ENCODE measurements around the gene C16orf74. TPM values are rescaled to one million over a fixed set of nuclear protein-coding genes. Genes with fewer than 3 reads are reported as not detected.

The C16orf74 gene
- polyA plus RNA-seq, 1 experiment, result 3.2 TPM

DNA sequence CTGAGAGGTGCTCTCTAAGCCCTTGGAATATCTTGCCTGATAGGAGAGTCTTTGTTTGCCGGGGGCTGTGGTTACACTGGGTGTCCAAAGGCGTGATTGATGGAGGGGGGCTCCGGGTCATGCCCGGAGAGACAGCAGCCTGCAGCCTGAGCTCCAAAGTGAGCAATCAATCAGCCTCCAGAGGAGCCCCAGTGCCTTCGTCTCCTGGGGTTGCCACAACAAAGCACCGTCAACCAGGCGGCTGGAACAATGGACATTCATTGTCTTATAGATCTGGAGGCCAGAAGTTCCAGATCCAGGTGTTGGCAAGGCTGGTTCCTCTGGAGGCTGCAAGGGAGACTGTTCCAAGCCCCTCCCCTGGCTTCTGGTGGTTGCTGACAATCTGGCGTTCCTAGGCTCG lies 38.1 kb downstream of the C16orf74 start:
- no peak overlapping the region for H3K4me3 ChIP-seq (ENCODE audit: low read depth, low read length)
- ChIA-PET POLR2A (no interaction called here), CTCF (no interaction called here)
- H3K9me3 ChIP-seq (ENCODE audit: control insufficient read depth, insufficient read depth, low read length), result peaks cover 12% of the 10 kb centered on the region
- TF ChIP-seq, protein P1, sequence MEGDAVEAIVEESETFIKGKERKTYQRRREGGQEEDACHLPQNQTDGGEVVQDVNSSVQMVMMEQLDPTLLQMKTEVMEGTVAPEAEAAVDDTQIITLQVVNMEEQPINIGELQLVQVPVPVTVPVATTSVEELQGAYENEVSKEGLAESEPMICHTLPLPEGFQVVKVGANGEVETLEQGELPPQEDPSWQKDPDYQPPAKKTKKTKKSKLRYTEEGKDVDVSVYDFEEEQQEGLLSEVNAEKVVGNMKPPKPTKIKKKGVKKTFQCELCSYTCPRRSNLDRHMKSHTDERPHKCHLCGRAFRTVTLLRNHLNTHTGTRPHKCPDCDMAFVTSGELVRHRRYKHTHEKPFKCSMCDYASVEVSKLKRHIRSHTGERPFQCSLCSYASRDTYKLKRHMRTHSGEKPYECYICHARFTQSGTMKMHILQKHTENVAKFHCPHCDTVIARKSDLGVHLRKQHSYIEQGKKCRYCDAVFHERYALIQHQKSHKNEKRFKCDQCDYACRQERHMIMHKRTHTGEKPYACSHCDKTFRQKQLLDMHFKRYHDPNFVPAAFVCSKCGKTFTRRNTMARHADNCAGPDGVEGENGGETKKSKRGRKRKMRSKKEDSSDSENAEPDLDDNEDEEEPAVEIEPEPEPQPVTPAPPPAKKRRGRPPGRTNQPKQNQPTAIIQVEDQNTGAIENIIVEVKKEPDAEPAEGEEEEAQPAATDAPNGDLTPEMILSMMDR (IDR thresholded peaks at IDR 0.05; ENCODE audit: low read depth, low read length), result no peak
- H3K27ac ChIP-seq (ENCODE audit: low read depth, low read length), result no peak overlapping the region
- no peak for DNase-seq (ENCODE audit: low read depth, low spot score)
- no peaks in the 10 kb centered on the region for H3K27me3 ChIP-seq (ENCODE audit: control insufficient read depth, insufficient read depth, low read length)

DNA sequence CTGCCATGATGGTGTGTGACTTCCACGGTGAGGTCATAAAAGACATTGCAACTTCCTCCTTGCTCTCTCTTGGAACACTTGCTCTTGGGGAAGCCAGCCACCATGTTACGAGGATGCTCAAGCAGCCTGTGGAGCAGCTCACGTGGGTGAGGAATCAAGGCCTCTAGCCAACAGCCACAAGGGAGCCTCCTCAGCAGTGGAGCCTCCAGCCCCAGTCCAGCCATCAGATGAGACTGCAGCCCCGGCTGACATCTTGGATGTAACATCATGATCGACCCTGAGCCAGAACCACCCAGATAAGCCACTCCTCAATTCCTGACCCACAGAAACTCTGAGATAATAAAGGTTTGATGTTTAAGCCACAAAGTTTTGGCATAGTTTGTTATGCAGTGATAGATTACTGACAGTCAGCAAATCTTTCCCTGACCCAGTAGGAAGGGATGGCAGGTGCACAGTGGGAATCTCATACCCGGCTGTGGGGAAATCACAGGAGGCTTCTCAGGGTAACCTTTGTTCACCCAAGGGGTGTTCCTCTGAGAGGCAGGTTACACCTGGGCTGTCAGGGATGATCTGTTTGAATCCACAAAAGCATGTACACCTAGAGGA lies 38.8 kb downstream of the C16orf74 start:
- Histone ChIP-seq H3K27ac (ENCODE audit: low read depth, low read length) (no peak overlapping the region), H3K27me3 (ENCODE audit: control insufficient read depth, insufficient read depth, low read length) (no peaks in the 10 kb centered on the region), H3K9me3 (ENCODE audit: control insufficient read depth, insufficient read depth, low read length) (peaks cover 12% of the 10 kb centered on the region), H3K4me3 (ENCODE audit: low read depth, low read length) (no peak overlapping the region)
- ChIA-PET CTCF (no interaction called here), POLR2A (interaction anchor here (0.6 kb wide), 1 partner anchor 18 kb away, joined by 3 read pairs; no protein-coding TSS in a partner anchor)
- no peak for DNase-seq (ENCODE audit: low read depth, low spot score)
- TF ChIP-seq, protein P1 (IDR thresholded peaks at IDR 0.05; ENCODE audit: low read depth, low read length), result no peak

DNA sequence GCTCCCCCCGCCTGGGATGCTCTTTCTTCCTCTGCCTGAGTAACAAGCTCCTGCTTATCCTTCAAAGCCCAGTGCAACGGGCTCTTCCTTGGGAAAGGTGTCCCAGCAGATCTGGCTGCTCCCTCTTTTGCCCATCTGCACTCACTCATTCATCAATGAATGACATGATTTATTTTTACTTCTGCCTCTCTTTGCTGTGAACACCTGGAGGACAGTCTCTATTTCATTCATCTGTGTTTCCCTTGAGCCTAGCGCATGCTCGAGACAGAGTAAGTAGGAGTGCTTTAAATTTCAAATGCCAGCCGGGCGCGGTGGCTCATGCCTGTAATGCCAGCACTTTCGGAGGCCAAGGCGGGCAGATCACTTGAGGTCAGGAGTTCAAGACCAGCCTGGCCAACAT lies 40.2 kb downstream of the C16orf74 start:
- TF ChIP-seq, protein P1 (IDR thresholded peaks at IDR 0.05; ENCODE audit: low read depth, low read length), result no peak
- H3K4me3 ChIP-seq (ENCODE audit: low read depth, low read length), result no peak overlapping the region
- DNase-seq (ENCODE audit: low read depth, low spot score), result no peak
- H3K27ac ChIP-seq (ENCODE audit: low read depth, low read length), result no peak overlapping the region
- ChIA-PET CTCF (no interaction called here), POLR2A (no interaction called here)
- H3K27me3 ChIP-seq (ENCODE audit: control insufficient read depth, insufficient read depth, low read length), result no peaks in the 10 kb centered on the region
- peaks cover 12% of the 10 kb centered on the region for H3K9me3 ChIP-seq (ENCODE audit: control insufficient read depth, insufficient read depth, low read length)

DNA sequence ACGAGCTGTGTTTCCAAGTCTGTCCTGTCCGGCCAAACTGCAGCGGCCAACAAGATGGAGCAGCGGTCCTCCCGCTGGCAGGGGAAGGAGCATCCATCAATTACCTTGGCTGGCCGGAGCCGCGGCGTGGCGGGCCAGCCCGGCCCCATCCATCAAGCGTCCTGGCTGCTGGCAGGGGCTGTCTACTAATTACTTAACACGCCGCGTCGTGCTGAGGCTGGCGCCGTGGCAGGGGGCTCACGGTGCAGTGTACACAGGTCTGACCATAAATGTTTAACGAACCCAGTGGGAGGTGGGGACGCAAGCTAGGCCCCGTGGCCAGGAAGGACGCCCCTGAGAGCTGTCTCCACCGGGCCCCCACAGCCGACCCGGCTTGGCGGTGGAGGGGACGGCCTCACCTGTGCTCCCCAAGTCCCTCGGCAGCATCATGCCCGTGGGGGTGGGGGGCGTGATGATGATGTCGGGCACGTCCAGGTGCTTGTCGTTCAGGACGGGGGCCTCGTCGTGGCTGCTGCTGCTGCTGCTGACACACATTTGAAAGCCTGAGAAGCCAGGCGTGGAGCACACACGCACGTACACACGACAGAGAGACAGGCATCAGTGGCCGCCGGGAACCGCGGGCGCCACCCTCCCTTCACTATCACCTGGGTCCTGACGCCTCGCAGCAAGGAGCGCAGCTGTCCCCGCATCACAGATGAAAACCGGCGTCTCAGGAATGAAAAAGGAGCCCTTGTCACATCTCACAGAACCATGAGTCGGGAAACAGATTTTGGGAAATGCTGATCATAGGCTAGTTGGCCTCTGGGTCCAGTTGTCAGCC lies 40.9 kb downstream of the C16orf74 start:
- CTCF ChIA-PET, result interaction anchor here (2.3 kb wide), 1 partner anchor 7 kb away, joined by 6 read pairs; no protein-coding TSS in a partner anchor
- no peak overlapping the region for H3K27ac ChIP-seq (ENCODE audit: low read depth, low read length)
- no peak overlapping the region for H3K4me3 ChIP-seq (ENCODE audit: low read depth, low read length)
- no peak for DNase-seq (ENCODE audit: low read depth, low spot score)
- H3K9me3 ChIP-seq (ENCODE audit: control insufficient read depth, insufficient read depth, low read length), result peaks cover 12% of the 10 kb centered on the region
- H3K27me3 ChIP-seq (ENCODE audit: control insufficient read depth, insufficient read depth, low read length), result no peaks in the 10 kb centered on the region
- POLR2A ChIA-PET, result no interaction called here
- TF ChIP-seq, protein P1 (IDR thresholded peaks at IDR 0.05; ENCODE audit: low read depth, low read length), result no peak

DNA sequence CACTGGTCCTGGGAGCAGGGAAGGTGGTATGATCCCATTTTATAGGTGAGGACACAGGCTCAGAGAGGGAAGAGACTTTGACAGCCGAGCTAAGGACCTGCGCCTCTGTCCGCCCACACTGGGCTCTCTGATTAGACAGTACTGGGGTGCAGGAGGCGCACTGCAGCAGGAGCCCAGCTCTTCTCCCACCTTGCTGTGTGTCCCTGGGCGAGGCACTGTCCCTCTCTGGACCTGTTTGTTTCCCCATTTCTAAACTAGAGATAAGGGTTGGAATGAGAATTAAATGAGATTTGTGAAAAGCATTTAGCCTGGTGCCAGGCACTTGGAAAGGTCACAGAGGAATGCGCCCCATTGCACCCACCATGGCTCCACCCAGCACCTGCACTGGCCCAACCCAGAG lies 42.6 kb downstream of the C16orf74 start:
- TF ChIP-seq, protein P1 (IDR thresholded peaks at IDR 0.05; ENCODE audit: low read depth, low read length), result no peak
- POLR2A ChIA-PET, result no interaction called here
- H3K27me3 ChIP-seq (ENCODE audit: control insufficient read depth, insufficient read depth, low read length), result no peaks in the 10 kb centered on the region
- H3K9me3 ChIP-seq (ENCODE audit: control insufficient read depth, insufficient read depth, low read length), result peaks cover 12% of the 10 kb centered on the region
- CTCF ChIA-PET, result interaction anchor here (2.3 kb wide), 1 partner anchor 9 kb away, joined by 6 read pairs; no protein-coding TSS in a partner anchor
- no peak overlapping the region for H3K4me3 ChIP-seq (ENCODE audit: low read depth, low read length)
- H3K27ac ChIP-seq (ENCODE audit: low read depth, low read length), result no peak overlapping the region
- DNase-seq (ENCODE audit: low read depth, low spot score), result no peak
